Inflammatory macrophage treated with lipopolysaccharide for 1 hour (primary cell): Measurements from ENCODE around the gene PPP2R1B.
A peak's percentile ranks its signal among the peaks of the same experiment; 100 is the strongest.

Experiments
- DNase-seq, 2 donors: peaks; one replicate each; pipeline ENCODE4 v3.0.0-alpha.2; 2020 to 2022

PPP2R1B gene

DNA sequence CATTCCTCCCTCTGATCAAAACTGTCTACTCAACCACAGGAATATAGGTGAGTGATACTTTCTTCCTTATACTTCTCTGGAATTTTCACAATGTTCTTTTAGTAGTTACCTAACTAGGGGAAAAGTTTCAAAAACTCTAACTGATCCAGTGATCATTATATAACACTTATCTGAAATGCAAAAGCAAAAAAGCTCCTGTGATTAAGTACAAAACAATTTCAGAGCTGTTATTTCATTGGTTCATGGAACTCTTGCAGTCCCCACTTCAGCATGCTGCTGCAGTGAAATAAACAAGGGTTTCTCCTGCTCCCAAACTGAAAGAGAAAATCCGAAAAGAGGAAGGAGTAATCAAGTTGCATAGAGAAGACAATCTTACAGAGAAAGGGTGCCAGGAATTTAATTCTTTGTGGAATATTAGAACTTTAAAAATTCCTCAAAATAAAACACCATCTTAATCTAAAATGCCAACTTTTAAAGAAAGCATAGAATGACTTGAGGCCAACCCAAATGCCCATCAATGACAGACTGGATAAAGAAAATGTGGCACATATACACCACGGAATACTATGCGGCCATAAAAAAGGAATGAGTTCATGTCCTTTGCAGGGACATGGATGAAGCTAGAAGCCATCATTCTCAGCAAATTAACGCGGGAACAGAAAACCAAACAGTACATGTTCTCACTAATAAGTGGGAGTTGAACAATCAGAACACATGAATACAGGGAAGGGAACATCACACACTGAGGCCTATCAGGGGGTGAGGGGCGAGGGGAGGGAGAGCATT is 20.3 kb downstream of the PPP2R1B start:
- peak in 1 of 2 donors; percentile 4 for DNase-seq

DNA sequence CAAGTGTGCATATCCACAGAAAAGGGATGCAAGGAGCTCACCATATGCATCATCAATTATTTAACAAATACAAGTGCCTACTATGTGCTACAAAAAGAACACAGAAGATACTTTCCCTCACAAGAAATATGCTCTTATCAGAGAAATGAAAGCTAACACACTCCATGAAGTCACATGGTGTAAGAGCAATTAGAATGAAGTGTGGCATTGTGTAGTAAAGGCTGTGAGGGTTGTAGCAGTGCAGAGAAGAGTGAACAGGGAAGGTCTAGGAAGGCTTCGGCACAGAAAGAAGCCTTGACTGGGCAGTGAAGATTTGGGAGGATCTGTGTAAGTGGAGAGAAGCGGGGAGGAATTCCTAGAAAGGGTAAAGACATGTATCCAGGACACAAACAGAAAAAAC is 22.5 kb downstream of the PPP2R1B start:
- no peak for DNase-seq

DNA sequence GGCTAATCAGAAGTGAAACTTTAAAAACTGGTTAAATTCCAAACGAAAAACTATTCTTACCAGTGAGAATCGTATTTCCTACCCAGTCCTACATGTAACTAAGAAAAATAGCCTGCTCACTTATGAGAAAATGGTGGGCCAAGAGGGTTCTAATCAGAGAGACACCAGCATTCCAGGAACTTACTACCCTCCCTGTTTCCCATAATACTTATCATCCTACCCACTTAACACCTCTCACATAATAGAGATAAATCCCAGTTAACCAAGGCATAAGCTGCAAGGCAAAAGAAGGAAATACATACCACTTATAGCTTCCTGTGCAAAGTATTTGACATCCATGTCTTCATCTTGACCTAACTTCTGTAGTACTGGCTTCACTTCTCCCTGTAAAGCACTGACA is 24.4 kb downstream of the PPP2R1B start:
- DNase-seq: no peak

DNA sequence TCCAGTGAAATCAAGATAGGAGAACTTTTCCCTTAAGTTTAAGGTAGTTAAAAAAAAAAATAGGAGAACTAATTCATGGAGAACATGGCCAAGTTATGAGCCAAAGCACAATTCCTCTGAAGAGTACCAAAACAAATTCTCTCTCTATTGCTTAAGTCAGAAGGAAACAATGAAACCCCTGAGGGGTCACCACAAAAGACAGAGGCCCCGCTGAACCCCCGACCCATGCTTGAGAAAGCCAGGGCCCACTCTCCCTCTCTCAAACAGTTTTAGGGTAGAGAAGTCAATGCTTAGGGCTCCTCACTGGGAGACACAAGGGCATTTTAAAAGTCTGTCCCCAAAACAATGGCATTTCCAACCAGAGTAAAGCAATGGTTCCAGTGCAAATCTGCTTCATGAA is 26.9 kb downstream of the PPP2R1B start:
- DNase-seq: no peak

DNA sequence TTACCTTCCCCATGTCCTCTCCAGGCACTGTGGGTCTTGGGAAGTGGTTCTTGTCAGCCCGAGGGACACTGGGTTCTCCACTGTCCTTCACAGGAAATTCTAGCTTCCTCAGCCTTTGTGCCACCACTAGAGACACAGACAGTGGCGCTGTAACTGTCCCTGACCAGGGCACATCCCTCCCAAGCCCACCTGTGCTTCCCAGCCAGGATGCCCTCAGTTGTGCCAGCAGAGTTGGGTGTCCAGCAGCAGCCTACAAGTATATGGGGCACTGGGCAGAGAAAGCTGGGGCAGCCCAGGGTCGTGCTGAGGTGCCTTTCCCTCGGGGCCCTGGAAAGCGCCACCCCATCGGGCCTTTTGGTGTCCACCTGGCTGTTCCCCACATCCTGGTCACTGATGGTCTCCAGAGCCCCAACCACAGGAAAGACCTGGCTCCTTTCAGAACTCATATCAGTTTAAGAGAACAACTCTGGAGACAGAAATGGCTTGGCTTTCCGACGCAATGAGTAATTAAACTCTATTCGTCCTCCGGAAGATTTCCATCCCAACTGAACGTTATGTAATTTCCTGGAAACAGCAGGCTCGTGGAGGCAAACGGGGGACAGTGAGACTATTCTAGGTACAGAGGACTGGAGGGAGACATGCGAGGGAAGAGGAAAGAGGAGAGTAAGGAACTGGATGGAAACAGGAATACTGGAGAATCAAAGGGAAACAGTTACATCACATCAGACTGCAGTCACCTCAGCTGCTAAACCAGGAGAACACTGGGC is 28.6 kb downstream of the PPP2R1B start:
- no peak for DNase-seq

DNA sequence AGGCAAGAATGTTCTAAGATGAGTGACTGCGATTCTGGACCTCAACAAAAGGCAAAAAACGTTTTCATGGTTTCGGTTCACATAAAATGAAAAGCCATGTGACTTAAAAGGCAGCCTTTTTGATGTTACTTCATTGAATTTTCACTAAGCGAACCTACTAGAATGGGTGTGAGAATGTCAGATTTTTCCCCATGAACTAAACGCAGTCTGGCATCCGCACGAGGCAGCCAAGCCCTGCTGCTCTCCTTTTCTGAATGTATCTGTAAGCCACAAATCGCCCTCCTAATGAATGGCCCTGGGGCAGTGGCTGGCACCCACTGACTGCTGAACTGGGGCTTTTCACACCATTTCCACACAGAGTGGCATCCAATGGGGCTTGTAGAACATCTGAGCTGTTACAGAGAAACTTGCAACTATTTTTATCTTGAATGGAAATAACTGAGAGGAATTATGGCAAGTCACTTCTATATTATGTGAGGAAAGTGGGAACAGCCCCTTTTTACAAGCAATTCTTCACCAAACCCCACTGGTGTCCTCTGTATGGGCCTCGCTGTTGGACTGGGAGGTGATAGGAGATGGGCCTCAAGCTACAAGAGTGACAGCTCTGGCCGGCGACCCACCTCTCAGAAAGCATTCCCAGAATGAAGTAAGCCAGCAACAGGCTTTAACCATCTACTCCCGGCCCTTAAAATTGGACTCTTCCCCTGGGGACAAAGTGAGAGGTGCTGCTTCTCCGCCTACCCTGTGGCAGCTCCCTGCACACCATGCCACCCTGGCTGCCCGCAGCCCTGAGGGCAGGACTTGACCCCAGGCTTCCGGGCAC is 29.4 kb downstream of the PPP2R1B start:
- DNase-seq: no peak

DNA sequence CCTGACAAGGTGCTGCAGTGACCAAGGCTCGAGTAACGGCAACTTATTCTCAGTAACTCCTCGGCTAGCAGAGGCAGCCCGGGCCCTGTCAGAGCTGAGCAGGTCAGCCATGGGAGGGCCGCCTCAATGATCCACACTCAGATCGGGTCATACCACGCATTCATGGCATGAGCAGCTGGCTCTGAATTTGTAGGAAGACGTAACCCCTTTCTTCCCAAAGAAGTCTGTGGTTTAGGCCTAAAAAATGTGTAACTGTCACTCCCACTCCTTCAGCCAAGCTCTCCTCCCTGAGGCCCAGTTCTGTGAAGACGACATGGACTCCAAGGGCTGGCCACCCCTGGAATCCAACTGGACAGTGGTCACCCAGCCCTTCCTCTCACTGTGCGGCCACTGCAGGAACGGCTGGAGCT is 30.0 kb downstream of the PPP2R1B start:
- DNase-seq: no peak

DNA sequence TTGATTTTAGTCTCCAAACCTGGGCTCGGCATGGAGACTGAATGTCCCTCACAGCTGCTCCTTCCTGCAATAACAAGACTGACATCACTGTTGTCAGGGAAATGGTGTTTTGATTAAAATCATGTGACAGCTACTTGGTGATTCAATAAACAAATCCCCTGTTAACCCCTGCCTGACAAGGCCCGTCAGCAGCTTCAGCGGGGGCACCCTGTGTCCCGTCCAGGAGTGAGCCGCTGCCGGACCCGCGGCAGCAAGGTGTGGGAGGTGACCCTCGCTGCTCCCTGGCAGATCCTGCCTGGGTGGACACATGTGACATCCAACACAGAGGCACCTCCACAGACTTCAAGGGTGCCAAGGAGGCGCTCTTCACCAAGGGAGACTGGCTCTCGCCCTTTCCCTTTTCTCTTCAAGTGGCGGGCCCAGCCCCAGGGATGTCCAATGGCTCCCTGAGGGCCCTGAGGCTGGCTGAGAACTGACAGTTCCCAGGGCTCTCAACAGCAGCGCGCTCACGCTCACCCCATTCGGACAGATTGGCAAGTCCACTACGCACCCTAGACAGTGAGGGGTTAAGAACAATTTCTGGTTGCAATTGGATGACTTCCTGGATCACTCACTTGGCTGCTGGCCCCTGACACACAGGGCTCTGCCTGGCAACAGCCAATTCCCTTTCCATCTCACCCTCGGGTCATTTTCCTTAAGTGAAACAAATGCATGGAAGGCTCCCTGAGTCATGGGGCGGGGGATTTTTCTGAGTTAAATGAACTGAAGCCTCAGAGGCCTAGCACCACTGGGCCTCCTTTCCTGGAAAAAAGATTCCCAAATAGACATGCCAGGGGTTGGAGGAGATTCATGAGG is 30.7 kb downstream of the PPP2R1B start:
- no peak for DNase-seq

DNA sequence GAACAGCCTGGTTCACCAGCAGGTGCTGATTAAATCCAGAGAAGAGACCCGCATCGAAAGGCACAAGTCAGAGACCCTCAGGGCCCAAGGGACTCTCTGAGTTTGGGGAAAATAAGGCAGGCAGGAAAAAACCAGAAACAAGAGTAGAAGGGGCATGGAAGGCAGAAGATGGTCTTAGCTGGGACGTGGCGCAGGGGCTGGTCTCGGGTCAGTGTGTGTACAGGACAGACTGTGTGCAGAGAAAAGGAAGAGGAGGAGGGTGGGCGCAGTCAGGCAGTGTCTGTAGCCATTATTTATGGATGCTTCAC is 31.3 kb downstream of the PPP2R1B start:
- DNase-seq: no peak

DNA sequence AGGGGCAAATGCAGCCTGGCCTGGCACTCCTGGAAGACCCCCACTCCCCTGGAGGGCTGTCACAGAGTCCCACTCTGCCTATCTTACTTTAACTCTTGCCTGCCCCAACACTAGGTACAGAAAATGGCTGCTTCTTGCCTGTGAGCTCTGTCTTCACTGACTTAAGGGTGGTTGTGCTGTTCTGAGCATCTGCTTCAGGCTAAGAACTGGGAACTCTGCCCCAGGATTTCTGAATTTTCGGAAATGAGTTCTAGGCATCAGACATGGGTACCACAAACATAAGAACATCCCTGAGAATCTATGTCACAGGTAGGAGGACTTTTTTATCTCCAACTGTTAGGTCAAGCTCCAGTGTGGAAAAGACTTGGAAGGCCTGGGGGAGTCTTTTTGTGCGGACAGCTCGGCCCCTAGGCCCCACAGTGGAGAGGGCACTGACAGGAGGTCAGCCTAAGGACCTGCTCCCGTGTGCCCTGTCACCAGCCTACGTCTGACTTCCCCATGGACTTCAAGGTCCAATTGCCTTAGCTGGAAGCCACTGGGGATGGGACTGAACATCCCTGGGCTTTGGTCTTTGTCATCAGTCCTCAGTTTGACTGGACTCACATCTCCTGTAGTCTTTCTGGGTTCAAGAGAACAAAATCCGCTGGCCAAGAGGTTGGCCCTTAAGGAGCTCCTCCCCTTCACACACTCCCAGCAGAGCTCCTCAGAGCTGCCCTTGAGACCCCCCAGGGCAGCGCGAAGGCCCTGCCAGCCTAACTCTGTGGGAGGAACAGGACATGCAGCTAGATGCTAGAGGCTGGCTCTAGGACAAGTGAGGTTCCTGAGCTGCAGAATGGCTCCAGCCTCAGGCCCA is 31.9 kb downstream of the PPP2R1B start:
- no peak for DNase-seq

DNA sequence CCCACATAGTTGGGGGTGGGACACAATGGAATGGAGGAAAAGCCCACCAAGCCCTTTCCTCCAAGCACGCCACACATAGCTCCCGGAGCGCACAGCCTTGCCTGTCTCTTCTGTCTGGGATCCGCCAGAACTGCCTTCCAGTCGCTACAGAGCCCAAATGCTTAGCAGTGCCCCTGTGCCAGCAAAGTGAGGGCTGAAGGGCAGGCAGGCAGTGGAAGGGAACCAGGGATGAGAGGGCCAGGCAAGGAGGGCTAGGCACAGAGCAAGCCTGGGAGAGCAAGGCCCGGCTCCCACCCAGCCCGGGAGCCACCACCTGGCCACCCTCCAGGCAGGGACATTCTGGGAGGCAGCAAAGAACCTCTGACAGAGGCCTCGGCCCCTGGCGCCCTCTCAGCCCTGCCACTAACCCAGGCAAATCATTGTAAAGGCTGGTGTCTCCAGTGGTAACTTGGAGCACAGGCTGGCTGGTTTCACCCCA is 32.5 kb downstream of the PPP2R1B start:
- DNase-seq: no peak

DNA sequence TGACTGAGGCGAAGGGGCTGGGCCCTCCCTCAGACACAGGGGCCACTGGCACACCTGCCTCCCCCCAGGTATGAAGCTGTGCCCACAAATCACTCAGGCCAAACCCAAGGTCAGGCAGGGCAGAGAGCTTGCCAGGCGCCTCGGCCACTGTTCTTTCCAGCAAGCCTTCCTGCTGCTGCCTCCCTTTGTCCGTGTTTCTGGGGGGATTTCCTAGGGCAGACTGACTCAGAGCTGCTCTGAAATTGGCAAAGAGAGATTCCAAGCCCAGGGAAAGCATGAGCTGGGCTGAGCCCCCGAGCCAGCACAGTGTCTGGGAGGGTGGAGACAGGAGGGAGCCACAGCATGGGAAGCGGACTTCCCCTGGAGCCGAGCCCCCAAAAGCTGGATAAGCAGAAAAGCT is 33.2 kb downstream of the PPP2R1B start:
- DNase-seq: no peak

DNA sequence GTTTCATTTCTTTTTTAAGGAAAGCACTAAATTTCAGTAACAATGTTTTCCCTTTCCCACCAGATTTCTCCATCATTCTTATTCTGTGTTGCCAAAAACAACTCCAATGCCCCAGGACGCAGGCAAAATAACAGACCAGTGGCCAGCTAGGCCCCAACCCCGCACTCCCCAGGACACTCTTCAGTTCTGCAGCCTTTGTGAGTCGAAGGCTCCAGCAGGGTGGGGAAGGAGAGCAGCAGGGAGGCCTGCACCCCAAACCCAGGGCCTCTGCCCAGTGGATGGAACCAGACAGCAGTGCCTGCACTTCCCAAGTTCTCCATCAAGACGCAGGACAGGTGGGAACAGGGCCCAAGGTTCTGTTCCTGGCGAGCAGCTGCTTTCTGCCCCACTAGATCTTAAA is 34.4 kb downstream of the PPP2R1B start:
- no peak for DNase-seq

DNA sequence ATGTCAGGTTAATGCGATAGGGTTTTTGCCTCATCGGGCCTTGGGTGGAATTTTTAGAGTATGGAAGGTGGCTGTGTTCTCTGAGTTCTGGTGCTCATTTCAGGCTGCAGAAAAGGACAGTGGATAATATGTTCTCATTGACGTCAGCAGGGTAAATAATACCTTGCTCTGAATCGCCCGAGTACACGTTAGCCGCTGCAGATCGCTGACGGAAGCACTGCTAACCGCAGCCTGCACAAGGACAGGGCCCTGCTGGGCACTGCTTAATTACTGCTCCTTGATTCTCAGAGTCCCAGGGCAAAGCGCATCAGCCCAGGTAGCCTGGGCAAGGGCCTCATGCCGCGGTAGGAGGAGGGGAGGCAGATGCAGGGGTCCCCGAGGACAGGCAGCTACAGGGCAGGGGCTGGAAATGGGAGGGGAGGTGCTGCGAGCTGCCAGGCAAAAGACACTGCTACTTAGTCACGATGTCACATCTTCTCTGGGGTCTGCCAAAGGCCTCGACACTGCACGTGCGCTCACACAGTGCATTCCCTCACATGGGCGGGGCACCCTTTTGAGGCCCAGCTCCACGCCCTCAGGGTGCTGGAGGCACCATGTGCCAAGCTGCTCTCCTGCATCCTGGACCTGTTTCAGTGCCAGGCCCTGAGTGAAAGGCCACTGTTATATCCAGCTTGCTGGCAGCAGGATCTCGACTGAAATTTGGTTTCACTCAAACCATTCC is 35.2 kb downstream of the PPP2R1B start:
- DNase-seq: no peak

DNA sequence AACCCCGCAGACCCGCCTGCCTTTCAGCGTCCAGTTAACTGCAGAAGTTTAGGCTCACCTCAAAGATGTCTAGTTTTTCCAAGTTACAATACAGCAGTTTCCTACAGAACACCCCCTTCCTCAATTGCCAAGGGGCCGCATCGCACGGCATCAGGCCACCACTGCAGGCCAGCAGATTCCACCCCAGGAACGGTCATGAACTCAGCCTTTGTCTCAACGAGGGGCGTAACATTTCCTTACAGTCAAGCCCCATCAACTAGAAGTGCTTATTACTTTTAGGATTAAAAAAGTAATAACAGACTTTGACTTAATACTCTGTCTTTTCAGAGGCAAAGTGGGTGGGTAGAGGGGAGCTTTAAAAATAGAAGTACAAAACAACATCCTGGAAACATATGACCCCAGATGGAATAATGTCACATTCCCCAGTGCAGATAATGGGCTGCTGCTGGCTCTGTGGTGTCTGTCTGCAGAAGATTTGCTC is 36.3 kb downstream of the PPP2R1B start:
- no peak for DNase-seq

DNA sequence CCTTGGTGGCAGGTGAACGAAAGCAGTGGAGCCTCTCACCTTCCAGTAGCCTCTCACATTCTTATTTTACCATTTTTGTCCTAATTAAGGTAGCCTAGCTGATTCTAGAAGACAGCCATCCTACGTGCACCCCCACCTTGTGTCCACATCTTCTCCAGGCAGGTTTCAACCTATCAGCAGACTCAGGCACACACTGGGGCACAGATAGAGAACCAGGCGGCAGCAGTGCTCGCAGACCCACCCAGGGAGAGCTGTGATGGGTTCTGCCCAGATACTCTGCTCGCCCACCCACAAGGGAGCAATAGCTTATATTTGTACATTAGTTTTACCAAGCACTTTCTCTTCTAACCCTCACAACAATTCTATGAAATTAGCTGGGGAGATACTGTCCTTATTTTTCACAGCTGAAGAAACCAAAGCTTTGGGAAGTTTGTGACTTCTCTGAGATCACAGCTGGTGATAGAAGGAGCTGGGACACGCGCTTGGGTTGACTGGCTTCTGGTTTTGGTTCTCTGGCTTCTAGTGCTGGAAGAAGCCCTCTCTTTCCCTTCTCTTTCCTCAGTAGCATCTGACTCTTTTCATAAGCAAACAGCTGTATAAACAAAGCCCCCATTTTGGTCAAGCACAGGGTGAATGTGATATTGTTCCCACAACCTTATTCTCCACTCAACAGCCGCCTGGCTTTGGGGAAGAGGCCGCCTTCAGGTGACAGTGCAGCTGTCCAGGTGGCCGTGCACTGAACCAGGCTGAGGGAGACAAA is 36.9 kb downstream of the PPP2R1B start:
- no peak for DNase-seq

DNA sequence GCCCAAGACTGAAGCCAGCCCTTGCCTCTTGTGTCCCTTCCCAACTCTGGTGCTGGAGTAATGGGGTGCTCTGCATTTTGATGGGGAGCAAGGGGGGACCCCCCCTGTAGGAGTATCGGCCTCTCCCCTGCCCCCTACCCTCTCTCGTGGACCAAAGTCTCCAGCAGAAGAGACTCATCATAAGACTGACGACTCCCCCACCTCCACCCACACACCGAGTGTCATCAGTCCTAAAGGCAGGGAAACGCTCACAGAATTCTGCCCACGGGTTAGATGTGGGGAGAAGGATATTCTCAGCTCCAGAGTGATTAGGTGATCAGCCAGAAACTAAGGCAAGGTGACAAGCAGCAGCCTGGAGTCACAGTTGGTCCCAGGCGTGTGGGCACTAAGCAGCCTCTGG is 38.8 kb downstream of the PPP2R1B start:
- no peak for DNase-seq

DNA sequence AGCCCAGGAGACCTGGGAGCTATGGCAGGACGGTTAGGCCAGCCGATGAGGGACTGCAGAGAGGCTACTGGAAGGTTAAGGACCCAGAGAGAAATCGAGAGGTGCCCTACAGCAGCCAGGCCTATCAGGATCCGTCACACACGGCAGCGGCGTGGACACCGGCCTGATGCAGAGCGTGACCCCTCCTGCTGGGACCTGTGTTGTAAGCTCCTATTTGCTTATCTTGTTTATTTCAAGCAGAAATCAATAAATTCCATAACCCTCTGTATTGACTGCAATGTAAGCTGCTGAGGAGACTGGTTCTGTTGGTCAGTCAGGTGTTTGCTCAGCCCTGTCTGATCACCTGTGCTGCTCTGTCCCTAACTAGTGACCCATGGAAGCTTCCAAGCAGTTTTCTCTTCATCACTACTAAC is 39.9 kb downstream of the PPP2R1B start:
- no peak for DNase-seq

DNA sequence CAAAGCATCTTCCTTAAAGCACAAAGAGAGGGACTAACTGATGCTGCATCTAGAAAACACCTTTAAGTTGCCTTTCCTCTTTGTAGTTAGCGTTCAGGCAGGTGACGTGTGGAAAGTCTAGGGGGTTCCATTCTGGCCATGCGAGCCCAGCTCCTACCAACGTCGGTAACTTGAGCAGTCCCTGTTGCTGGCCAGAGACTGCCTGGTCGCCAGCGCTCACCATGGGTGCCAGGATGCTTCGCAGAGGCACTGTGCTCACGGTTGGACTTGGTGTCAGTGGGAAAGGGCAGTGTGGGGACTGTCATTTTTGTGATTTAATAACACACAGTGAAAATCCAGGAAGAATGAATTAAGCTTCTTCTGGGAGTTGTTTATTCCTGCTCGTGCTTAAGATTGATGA is 40.6 kb downstream of the PPP2R1B start:
- DNase-seq: no peak

DNA sequence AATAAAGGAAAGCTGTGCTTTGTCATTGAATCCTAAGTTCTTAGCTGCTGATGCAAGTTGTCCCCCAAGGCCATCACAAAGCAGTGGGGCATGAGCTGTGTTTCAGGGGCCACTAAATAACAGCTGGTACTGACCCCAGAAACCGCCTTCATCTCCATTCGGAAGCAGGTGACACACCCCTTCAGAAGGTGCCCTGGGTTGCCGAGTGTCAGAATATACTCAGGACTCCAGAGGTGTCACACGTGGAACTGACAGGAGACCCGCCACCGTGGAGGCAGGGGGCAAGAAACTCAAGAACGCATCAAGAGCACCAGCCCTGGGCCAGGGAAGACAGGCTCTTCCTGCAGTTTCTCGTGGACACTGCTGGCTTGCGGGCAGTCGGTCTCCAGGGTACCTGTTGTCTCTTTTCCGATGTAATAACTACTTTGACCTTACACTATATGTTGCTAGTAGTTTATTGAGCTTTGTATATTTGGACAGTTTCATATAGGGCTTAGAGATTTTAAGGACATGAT is 41.5 kb downstream of the PPP2R1B start:
- no peak for DNase-seq
